Measurements from ENCODE around the gene ELMOD3. TPM values are rescaled to one million over a fixed set of nuclear protein-coding genes. Genes with fewer than 3 reads are reported as not detected.

Gene ELMOD3
- total RNA-seq, 1 donor from 2014 or later = 14.3 TPM

GRCh38 chr2:85400541-85401463 lies 46.2 kb downstream of the ELMOD3 start:
- no peak overlapping the region for H3K4me3 Mint-ChIP-seq (ENCODE audit: unreplicated experiment)
- H3K4me1 Mint-ChIP-seq (ENCODE audit: low read depth) = peaks cover 17% of the 10 kb centered on the region
- no peak overlapping the region for H3K27ac Mint-ChIP-seq (ENCODE audit: unreplicated experiment)
- H3K9me3 Mint-ChIP-seq (ENCODE audit: low read depth) = peaks cover 5% of the 10 kb centered on the region
- no peak for DNase-seq (ENCODE audit: low spot score)
- TF ChIP-seq CTCF (IDR thresholded peaks at IDR 0.05) = no peak
- H3K27me3 Mint-ChIP-seq (ENCODE audit: low read depth) = no peaks in the 10 kb centered on the region
- H3K36me3 Mint-ChIP-seq (ENCODE audit: low read depth) = peaks cover 16% of the 10 kb centered on the region

GRCh38 chr2:85401464-85401805 lies 46.9 kb downstream of the ELMOD3 start:
- H3K36me3 Mint-ChIP-seq (ENCODE audit: low read depth) = peaks cover 16% of the 10 kb centered on the region
- H3K4me1 Mint-ChIP-seq (ENCODE audit: low read depth) = peaks cover 19% of the 10 kb centered on the region
- TF ChIP-seq CTCF (IDR thresholded peaks at IDR 0.05) = no peak
- DNase-seq (ENCODE audit: low spot score) = peak; percentile 78
- H3K27ac Mint-ChIP-seq (ENCODE audit: unreplicated experiment) = no peak overlapping the region
- H3K27me3 Mint-ChIP-seq (ENCODE audit: low read depth) = no peaks in the 10 kb centered on the region
- no peak overlapping the region for H3K4me3 Mint-ChIP-seq (ENCODE audit: unreplicated experiment)
- peaks cover 5% of the 10 kb centered on the region for H3K9me3 Mint-ChIP-seq (ENCODE audit: low read depth)

- no peak for TF ChIP-seq CTCF (IDR thresholded peaks at IDR 0.05)
- H3K27me3 Mint-ChIP-seq (ENCODE audit: low read depth) = no peaks in the 10 kb centered on the region
- H3K4me3 Mint-ChIP-seq (ENCODE audit: unreplicated experiment) = no peak overlapping the region
- peaks cover 16% of the 10 kb centered on the region for H3K4me1 Mint-ChIP-seq (ENCODE audit: low read depth)
- H3K9me3 Mint-ChIP-seq (ENCODE audit: low read depth) = peaks cover 5% of the 10 kb centered on the region
- DNase-seq (ENCODE audit: low spot score) = peak; percentile 60
- H3K27ac Mint-ChIP-seq (ENCODE audit: unreplicated experiment) = no peak overlapping the region
- peaks cover 16% of the 10 kb centered on the region for H3K36me3 Mint-ChIP-seq (ENCODE audit: low read depth)
Observed at GRCh38 chr2:85401844-85402243, 47.3 kb downstream of the ELMOD3 start.

GRCh38 chr2:85405201-85406059 lies 50.9 kb downstream of the ELMOD3 start:
- Mint-ChIP-seq H3K27ac (ENCODE audit: unreplicated experiment) (peak overlapping the region; percentile 93), H3K27me3 (ENCODE audit: low read depth) (no peaks in the 10 kb centered on the region), H3K4me1 (ENCODE audit: low read depth) (peaks cover 39% of the 10 kb centered on the region), H3K36me3 (ENCODE audit: low read depth) (peaks cover 6% of the 10 kb centered on the region), H3K4me3 (ENCODE audit: unreplicated experiment) (peak overlapping the region; percentile 61), H3K9me3 (ENCODE audit: low read depth) (peaks cover 5% of the 10 kb centered on the region)
- peak; percentile 17 for TF ChIP-seq CTCF (IDR thresholded peaks at IDR 0.05)
- no peak for DNase-seq (ENCODE audit: low spot score)

All from chondrocyte (in vitro differentiated cells).